Smooth muscle cell (in vitro differentiated cells): ENCODE data around the gene PBX3. TPM values are rescaled to one million over a fixed set of nuclear protein-coding genes. Genes with fewer than 3 reads are reported as not detected.

Experiments
- DNase-seq: peaks from one replicate; lab custom pipeline; 2025; ENCODE audit not compliant: unreplicated experiment; lab: John Stamatoyannopoulos, UW
- H2AFZ ChIP-seq: fragments of 200-600 bp; sonication (generic); 2 replicates; pipeline ENCODE4 v1.6.0; 2016; ENCODE audit warnings: antibody characterized with exemption, low read depth, mild to moderate bottlenecking
- H3F3A ChIP-seq: fragments of 200-600 bp; sonication (generic); 2 replicates; pipeline ENCODE4 v1.6.0; 2017; ENCODE audit warnings: antibody characterized with exemption, low read depth
- H3K27ac ChIP-seq: fragments of 200-600 bp; sonication (generic); 2 replicates; pipeline ENCODE4 v1.5.1; 2016; ENCODE audit warnings: low read depth, mild to moderate bottlenecking
- H3K27me3 ChIP-seq: fragments of 200-600 bp; sonication (generic); 2 replicates; pipeline ENCODE4 v1.6.1; 2016; ENCODE audit warnings: low read depth, mild to moderate bottlenecking
- H3K36me3 ChIP-seq: fragments of 200-600 bp; sonication (generic); 2 replicates; pipeline ENCODE4 v1.5.1; 2016; ENCODE audit warnings: low read depth
- H3K4me1 ChIP-seq: fragments of 200-600 bp; sonication (generic); 2 replicates; pipeline ENCODE4 v1.5.1; 2016; ENCODE audit warnings: low read depth
- H3K4me2 ChIP-seq: fragments of 200-600 bp; sonication (generic); 2 replicates; pipeline ENCODE4 v1.6.0; 2016; ENCODE audit warnings: mild to moderate bottlenecking
- H3K4me3 ChIP-seq: fragments of 200-600 bp; sonication (generic); 2 replicates; pipeline ENCODE4 v1.5.1; 2016; ENCODE audit warnings: mild to moderate bottlenecking
- H3K79me2 ChIP-seq: fragments of 200-600 bp; sonication (generic); 2 replicates; pipeline ENCODE4 v1.6.0; 2016; ENCODE audit warnings: low read depth, mild to moderate bottlenecking
- H3K9ac ChIP-seq: fragments of 200-600 bp; sonication (generic); 2 replicates; pipeline ENCODE4 v1.6.0; 2016; ENCODE audit warnings: low read depth
- H3K9me3 ChIP-seq: fragments of 200-600 bp; sonication (generic); replicated peaks from 2 replicates; pipeline ENCODE4 v1.5.1; 2016; ENCODE audit warnings: low read depth
- H4K20me1 ChIP-seq: fragments of 200-600 bp; sonication (generic); 2 replicates; pipeline ENCODE4 v1.6.0; 2016; ENCODE audit warnings: low read depth
- WGBS: methylation state at CpG from one replicate; pipeline ENCODE4 v1.1.7; 2016; ENCODE audit warnings: low lambda C conversion rate; 5-methylcytosine and 5-hydroxymethylcytosine counted together
- polyA plus RNA-seq: library from polyadenylated mRNA; unstranded; fragments of >200 nt; fragmentation: Nextera tagmentation; extraction: Ambion mirVana; gene quantifications from 2 replicates; pipeline ENCODE4 v1.2.1, GENCODE V29; 2016
- total RNA-seq: library from RNA; depleted of rRNA; stranded (reverse); fragments of >200 nt; gene quantifications from 2 replicates; pipeline ENCODE4 v1.2.3, GENCODE V29; 2014
- TF ChIP-seq, protein P1 (sequence below): fragments of 200-600 bp; sonication (generic); IDR thresholded peaks from 2 replicates; pipeline ENCODE4 v1.5.1; 2017; ENCODE audit warnings: borderline replicate concordance, mild to moderate bottlenecking, antibody characterized with exemption; ENCODE audit not compliant: insufficient read depth, poor library complexity, severe bottlenecking

The PBX3 gene
- total and polyA plus RNA-seq, 2 experiments from 2014 or later = 15.3 to 34.6 TPM

GRCh38 chr9:125747765-125748445, 732 bp downstream of the PBX3 start:
- Histone ChIP-seq H3K27ac (no peak overlapping the region), H3K4me2 (peak overlapping the region; percentile 92), H3K36me3 (no peaks in the 10 kb centered on the region), H3K9ac (peak overlapping the region; percentile 34), H3K27me3 (no peaks in the 10 kb centered on the region), H3K9me3 (no peaks in the 10 kb centered on the region), H3K79me2 (peaks cover 37% of the 10 kb centered on the region), H2AFZ (peak overlapping the region; percentile 97), H4K20me1 (peaks cover 13% of the 10 kb centered on the region), H3F3A (peaks cover 11% of the 10 kb centered on the region), H3K4me3 (peak overlapping the region; percentile 88), H3K4me1 (peaks cover 41% of the 10 kb centered on the region)
- TF ChIP-seq, protein P1, sequence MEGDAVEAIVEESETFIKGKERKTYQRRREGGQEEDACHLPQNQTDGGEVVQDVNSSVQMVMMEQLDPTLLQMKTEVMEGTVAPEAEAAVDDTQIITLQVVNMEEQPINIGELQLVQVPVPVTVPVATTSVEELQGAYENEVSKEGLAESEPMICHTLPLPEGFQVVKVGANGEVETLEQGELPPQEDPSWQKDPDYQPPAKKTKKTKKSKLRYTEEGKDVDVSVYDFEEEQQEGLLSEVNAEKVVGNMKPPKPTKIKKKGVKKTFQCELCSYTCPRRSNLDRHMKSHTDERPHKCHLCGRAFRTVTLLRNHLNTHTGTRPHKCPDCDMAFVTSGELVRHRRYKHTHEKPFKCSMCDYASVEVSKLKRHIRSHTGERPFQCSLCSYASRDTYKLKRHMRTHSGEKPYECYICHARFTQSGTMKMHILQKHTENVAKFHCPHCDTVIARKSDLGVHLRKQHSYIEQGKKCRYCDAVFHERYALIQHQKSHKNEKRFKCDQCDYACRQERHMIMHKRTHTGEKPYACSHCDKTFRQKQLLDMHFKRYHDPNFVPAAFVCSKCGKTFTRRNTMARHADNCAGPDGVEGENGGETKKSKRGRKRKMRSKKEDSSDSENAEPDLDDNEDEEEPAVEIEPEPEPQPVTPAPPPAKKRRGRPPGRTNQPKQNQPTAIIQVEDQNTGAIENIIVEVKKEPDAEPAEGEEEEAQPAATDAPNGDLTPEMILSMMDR = no peak
- no peak for DNase-seq
- WGBS = 3% methylated on average over 60 of the region's 88 CpGs

DNA sequence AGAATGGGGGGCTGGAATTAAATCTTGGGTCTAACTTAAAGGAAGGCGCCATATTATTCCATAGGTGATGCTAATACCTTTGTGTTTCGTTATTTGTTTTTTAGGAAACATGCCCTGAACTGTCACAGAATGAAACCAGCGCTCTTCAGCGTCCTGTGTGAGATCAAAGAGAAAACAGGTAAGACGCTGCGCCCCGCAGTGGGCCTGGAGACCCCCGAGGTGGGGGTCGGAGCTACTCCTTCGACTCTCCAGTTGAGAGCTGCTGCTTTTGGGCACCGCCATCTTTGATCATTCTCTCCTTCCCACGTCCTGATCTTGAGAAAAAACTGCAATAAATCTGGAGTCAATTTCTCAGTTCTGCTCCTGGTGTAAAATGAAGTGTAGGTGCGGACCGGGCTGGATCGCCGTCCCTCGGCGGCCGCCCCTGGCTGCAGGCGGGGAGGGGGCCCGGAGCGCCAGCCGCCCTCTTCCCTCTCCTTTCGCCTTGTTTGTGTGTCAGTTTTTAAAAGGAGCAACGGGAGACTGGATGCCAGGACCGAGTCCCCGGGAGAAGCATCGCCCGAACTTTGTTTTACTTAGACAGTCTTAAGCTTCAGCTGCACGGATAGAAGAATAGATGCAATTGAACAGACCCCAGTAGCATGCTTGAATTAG, 1.4 kb downstream of the PBX3 start:
- DNase-seq = no peak
- Histone ChIP-seq H3K9ac (peak overlapping the region; percentile 34), H3K4me2 (peak overlapping the region; percentile 92), H3F3A (peaks cover 11% of the 10 kb centered on the region), H3K27me3 (no peaks in the 10 kb centered on the region), H2AFZ (peak overlapping the region; percentile 97), H3K4me3 (peak overlapping the region; percentile 88), H3K4me1 (peaks cover 48% of the 10 kb centered on the region), H3K36me3 (no peaks in the 10 kb centered on the region), H3K79me2 (peaks cover 41% of the 10 kb centered on the region), H3K9me3 (no peaks in the 10 kb centered on the region), H4K20me1 (peaks cover 17% of the 10 kb centered on the region), H3K27ac (no peak overlapping the region)
- 3% methylated on average over 30 of the region's 30 CpGs for WGBS
- TF ChIP-seq, protein P1 = no peak

GRCh38 chr9:125749287-125749935, 2.2 kb downstream of the PBX3 start:
- no peak overlapping the region for H3K9ac ChIP-seq
- no peaks in the 10 kb centered on the region for H3K9me3 ChIP-seq
- H3K36me3 ChIP-seq = no peaks in the 10 kb centered on the region
- H3K79me2 ChIP-seq = peaks cover 49% of the 10 kb centered on the region
- peaks cover 56% of the 10 kb centered on the region for H3K4me1 ChIP-seq
- H2AFZ ChIP-seq = peak overlapping the region; percentile 97
- peak overlapping the region; percentile 92 for H3K4me2 ChIP-seq
- H3K27me3 ChIP-seq = no peaks in the 10 kb centered on the region
- peaks cover 24% of the 10 kb centered on the region for H4K20me1 ChIP-seq
- H3F3A ChIP-seq = peaks cover 11% of the 10 kb centered on the region
- 64% methylated on average over 4 of the region's 4 CpGs for WGBS
- DNase-seq = no peak
- TF ChIP-seq, protein P1 = no peak
- H3K27ac ChIP-seq = no peak overlapping the region
- peak overlapping the region; percentile 88 for H3K4me3 ChIP-seq
